ENCODE data around the gene LAIR2. TPM values are rescaled to one million over a fixed set of nuclear protein-coding genes. Genes with fewer than 3 reads are reported as not detected.

The LAIR2 gene
- total RNA-seq, 2 donors from 2014 or later = not detected

GRCh38 chr19:54515156-54515555 is 12.5 kb downstream of the LAIR2 start:
- H3K27me3 ChIP-seq = no peaks in the 10 kb centered on the region
- no peaks in the 10 kb centered on the region for H3K36me3 ChIP-seq
- H3K4me3 ChIP-seq = no peak overlapping the region
- no peaks in the 10 kb centered on the region for H3K9me3 ChIP-seq
- TF ChIP-seq, protein P1, sequence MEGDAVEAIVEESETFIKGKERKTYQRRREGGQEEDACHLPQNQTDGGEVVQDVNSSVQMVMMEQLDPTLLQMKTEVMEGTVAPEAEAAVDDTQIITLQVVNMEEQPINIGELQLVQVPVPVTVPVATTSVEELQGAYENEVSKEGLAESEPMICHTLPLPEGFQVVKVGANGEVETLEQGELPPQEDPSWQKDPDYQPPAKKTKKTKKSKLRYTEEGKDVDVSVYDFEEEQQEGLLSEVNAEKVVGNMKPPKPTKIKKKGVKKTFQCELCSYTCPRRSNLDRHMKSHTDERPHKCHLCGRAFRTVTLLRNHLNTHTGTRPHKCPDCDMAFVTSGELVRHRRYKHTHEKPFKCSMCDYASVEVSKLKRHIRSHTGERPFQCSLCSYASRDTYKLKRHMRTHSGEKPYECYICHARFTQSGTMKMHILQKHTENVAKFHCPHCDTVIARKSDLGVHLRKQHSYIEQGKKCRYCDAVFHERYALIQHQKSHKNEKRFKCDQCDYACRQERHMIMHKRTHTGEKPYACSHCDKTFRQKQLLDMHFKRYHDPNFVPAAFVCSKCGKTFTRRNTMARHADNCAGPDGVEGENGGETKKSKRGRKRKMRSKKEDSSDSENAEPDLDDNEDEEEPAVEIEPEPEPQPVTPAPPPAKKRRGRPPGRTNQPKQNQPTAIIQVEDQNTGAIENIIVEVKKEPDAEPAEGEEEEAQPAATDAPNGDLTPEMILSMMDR (IDR thresholded peaks at IDR 0.05) = no peak
- no peak for DNase-seq (ENCODE audit: low spot score)
- no peaks in the 10 kb centered on the region for H3K4me1 ChIP-seq
- H3K27ac ChIP-seq = no peak overlapping the region

- H3K4me1 ChIP-seq = no peaks in the 10 kb centered on the region
- no peak for DNase-seq (ENCODE audit: low spot score)
- H3K27me3 ChIP-seq = no peaks in the 10 kb centered on the region
- H3K9me3 ChIP-seq = no peaks in the 10 kb centered on the region
- TF ChIP-seq, protein P1 (IDR thresholded peaks at IDR 0.05) = no peak
- no peak overlapping the region for H3K4me3 ChIP-seq
- no peak overlapping the region for H3K27ac ChIP-seq
- H3K36me3 ChIP-seq = no peaks in the 10 kb centered on the region
These were observed 14.9 kb downstream of the LAIR2 start for GRCh38 chr19:54517483-54517882.

- Histone ChIP-seq H3K36me3 (no peaks in the 10 kb centered on the region), H3K4me3 (no peak overlapping the region), H3K27me3 (no peaks in the 10 kb centered on the region), H3K4me1 (no peaks in the 10 kb centered on the region), H3K27ac (no peak overlapping the region), H3K9me3 (no peaks in the 10 kb centered on the region)
- DNase-seq (ENCODE audit: low spot score) = no peak
- TF ChIP-seq, protein P1 (IDR thresholded peaks at IDR 0.05) = no peak
These were observed 16.2 kb downstream of the LAIR2 start for GRCh38 chr19:54518844-54519243.

DNA sequence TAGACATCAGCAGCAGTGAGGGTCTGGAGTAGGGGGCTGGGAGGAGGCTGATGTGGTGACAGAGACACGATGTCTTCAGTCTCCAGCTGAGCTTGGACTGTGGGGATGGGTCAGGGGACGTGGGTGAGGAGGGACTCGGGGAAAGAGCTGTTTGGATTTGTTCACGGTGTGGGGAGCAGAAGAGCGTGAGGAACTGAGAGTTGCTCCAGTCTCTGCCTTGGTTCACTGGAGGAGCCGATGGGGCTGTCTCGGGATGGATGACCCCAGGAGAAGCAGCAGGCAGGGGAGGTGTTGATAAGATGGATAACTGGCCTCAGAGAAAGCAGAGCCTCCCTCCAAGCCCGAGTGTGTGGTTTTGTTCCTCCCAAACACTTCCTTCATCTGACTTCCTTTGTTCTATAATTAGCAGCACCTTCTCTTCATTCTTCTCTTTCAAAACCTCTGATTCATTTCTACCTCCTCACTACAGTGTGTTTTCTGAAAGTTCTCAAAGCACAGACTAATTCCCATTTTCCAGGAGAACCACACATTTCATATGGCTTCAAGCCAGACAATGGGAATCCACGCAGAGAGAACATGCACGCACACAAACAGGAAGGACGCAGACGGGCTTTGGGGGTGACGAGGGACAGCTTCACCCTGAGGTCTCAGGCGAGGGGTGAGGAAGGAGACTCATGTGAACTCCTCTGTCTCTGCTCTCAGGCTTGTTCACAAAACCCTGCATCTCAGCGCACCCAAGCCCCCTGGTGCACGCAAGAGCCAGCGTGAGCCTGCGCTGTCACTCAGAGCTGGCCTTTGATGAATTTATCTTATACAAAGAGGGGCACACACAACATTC is 18.6 kb downstream of the LAIR2 start:
- no peaks in the 10 kb centered on the region for H3K4me1 ChIP-seq
- no peak overlapping the region for H3K27ac ChIP-seq
- DNase-seq (ENCODE audit: low spot score) = no peak
- TF ChIP-seq, protein P1 (IDR thresholded peaks at IDR 0.05) = no peak
- no peak overlapping the region for H3K4me3 ChIP-seq
- H3K9me3 ChIP-seq = no peaks in the 10 kb centered on the region
- H3K27me3 ChIP-seq = no peaks in the 10 kb centered on the region
- H3K36me3 ChIP-seq = no peaks in the 10 kb centered on the region

- no peak overlapping the region for H3K4me3 ChIP-seq
- H3K36me3 ChIP-seq = no peaks in the 10 kb centered on the region
- H3K27ac ChIP-seq = no peak overlapping the region
- DNase-seq (ENCODE audit: low spot score) = no peak
- no peaks in the 10 kb centered on the region for H3K4me1 ChIP-seq
- no peaks in the 10 kb centered on the region for H3K27me3 ChIP-seq
- no peaks in the 10 kb centered on the region for H3K9me3 ChIP-seq
- TF ChIP-seq, protein P1 (IDR thresholded peaks at IDR 0.05) = no peak
These were observed 19.4 kb downstream of the LAIR2 start for GRCh38 chr19:54521860-54522513.
